Measurements from ENCODE around the gene CNN2.
A peak's percentile ranks its signal among the peaks of the same experiment; 100 is the strongest.

Gene CNN2

GRCh38 chr19:1064661-1065605, 38.5 kb downstream of the CNN2 start:
- peak in 1 of 2 donors; percentile 69 for DNase-seq (ENCODE audit: low read depth in 2 of 2)

- no peak for DNase-seq (ENCODE audit: low read depth in 2 of 2)
Observed at GRCh38 chr19:1065606-1066109, 39.2 kb downstream of the CNN2 start.

GRCh38 chr19:1066251-1066747, 39.9 kb downstream of the CNN2 start:
- DNase-seq (ENCODE audit: low read depth in 2 of 2) = no peak

- peak; percentile 82 to 84 for DNase-seq (ENCODE audit: low read depth in 2 of 2)
Observed at GRCh38 chr19:1066748-1067340, 40.4 kb downstream of the CNN2 start, which contains the start of gene ARHGAP45. ARHGAP45 (plus strand) TSS chr19:1067167; CDS start chr19:1067406, 239 bp downstream.

GRCh38 chr19:1067341-1067957, 41.0 kb downstream of the CNN2 start:
- DNase-seq (ENCODE audit: low read depth in 2 of 2) = peak in 1 of 2 donors; percentile 65

- DNase-seq (ENCODE audit: low read depth in 2 of 2) = no peak
Observed at GRCh38 chr19:1068009-1069001, 41.9 kb downstream of the CNN2 start.

- DNase-seq (ENCODE audit: low read depth in 2 of 2) = peak in 1 of 2 donors; percentile 56
Observed at GRCh38 chr19:1069009-1069779, 42.8 kb downstream of the CNN2 start.

GRCh38 chr19:1070576-1070930, 44.1 kb downstream of the CNN2 start:
- DNase-seq (ENCODE audit: low read depth in 2 of 2) = no peak

- DNase-seq (ENCODE audit: low read depth in 2 of 2) = no peak
Observed at GRCh38 chr19:1070931-1071791, 44.8 kb downstream of the CNN2 start.

GRCh38 chr19:1072371-1073015, 46.1 kb downstream of the CNN2 start:
- no peak for DNase-seq (ENCODE audit: low read depth in 2 of 2)

GRCh38 chr19:1073063-1073955, 46.9 kb downstream of the CNN2 start:
- DNase-seq (ENCODE audit: low read depth in 2 of 2) = no peak

GRCh38 chr19:1073956-1074517, 47.6 kb downstream of the CNN2 start:
- no peak for DNase-seq (ENCODE audit: low read depth in 2 of 2)

- peak; percentile 70 to 74 for DNase-seq (ENCODE audit: low read depth in 2 of 2)
Observed at GRCh38 chr19:1074544-1075283, 48.3 kb downstream of the CNN2 start.

- DNase-seq (ENCODE audit: low read depth in 2 of 2) = no peak
Observed at GRCh38 chr19:1076046-1076386, 49.6 kb downstream of the CNN2 start.

- DNase-seq (ENCODE audit: low read depth in 2 of 2) = peak; percentile 88 to 91
Observed at GRCh38 chr19:1076951-1077350, 50.5 kb downstream of the CNN2 start.

GRCh38 chr19:1079566-1080111, 53.2 kb downstream of the CNN2 start:
- peak; percentile 74 to 78 for DNase-seq (ENCODE audit: low read depth in 2 of 2)

Data from stimulated activated CD8-positive, alpha-beta memory T cell treated with anti-CD3 and anti-CD28 coated beads, Interleukin-15, amount 100 ng/mL, for 48 hours (primary cell).